ENCODE results near the gene SCAF1.
A peak's percentile ranks its signal among the peaks of the same experiment; 100 is the strongest.

The SCAF1 gene

DNA sequence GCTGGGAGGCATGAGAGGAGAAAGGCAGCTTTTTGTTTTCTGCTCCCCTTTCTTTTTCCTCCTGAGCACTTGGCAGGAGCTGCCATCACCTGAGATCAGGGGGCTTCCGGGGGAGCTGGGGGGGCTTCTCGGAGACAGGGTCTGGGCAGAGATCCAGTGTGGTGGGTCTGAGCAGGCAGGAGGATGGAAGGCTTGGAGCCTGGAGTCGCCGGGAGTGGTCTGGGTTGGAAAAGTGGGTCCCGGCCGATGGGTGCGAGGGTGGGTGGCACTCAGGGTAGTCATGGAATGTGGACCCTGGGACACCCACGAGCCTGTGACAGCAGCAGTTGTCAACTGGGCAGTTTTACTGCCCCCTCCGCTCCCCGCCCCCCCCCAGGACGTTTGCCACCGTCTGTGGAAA is 45.1 kb downstream of the SCAF1 start:
- no peak for DNase-seq (ENCODE audit: low read depth in 2 of 2)

GRCh38 chr19:49687566-49688316 is 45.7 kb downstream of the SCAF1 start:
- no peak for DNase-seq (ENCODE audit: low read depth in 2 of 2)

DNA sequence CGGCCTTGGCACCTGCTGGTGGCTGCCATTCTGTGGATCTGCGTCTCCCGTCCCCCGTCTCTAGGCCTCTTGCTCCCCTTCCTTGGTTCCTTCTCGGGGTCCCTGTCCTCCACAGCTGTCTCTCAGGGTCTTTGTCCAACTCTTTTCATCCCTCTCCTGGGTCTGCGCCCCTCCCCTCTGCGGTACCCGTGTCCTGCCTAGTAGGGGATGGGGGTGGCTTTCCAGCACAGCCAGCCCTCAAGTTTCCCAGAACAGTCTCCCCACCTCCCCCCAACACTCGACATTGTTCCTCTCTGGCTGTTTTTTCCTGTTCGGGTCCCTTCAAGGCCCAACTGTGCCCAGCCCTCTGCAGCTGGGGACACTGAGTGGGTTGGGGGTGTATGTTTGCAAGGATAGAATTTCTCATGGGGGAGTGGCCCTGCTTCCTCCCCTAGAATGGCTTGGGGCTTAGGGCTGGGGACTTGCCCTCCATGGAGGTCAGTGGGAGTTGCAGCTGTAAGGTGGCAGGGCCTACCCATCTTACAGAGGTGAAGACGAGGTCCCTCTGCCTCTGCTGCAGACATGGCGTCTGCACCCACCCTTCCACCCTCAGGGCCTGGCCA is 46.6 kb downstream of the SCAF1 start:
- no peak for DNase-seq (ENCODE audit: low read depth in 2 of 2)

DNA sequence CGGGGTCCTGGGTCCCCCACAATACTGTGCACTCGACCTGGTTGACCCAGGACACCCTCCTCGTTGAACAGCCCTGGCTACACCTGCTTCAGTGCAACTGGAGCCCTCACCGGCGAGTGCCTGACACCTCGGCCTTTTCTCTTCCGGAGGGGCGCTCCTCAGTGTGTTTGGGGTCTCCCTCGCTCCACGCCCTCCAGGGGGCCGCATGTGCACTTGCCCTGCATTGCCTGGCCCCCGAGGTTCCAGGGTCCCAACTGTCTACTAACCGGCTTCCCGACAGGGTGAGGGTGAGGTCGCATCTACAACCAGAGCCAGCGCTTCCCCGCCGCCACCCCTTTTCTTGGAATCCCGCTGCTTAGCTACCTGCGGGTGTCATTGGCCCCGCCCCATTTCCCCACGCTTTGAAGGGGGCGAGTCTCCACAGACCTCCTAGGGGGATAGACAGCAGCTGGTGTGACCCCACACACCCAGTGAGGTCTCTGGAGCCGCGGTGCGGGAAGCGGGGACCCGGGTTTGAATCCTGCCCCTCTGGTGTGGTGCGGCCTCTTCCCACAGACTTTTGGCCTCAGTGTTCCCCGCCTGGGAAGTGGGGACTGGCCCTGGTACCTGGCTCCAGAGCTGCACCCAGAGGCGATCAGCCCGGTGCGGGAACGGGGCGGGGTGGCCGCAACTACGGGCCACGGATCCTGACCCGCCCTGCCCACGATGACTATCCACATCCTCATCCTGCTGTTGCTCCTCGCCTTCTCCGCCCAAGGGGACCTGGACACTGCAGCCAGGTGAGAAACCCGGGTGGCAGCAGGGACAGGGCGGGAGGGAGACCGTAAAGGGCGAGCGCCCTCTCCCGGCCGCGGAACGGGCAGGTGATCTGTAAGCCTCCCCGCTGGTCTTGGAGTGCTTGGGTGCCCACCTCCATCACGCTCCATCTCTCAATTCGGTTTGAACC is 47.4 kb downstream of the SCAF1 start, which contains the start of gene ADM5:
ADM5 (plus strand) TSS at position 462 of the 946 bp plus-strand sequence; CDS start at position 706, 244 bp downstream.
- no peak for DNase-seq (ENCODE audit: low read depth in 2 of 2)

- no peak for DNase-seq (ENCODE audit: low read depth in 2 of 2)
Measured at GRCh38 chr19:49690079-49690655, 48.2 kb downstream of the SCAF1 start.

GRCh38 chr19:49690656-49691242 is 48.7 kb downstream of the SCAF1 start, which contains the start of gene CPT1C:
Gene CPT1C (plus strand): TSS chr19:49691116. CDS start chr19:49692253, 1,137 bp downstream.
- DNase-seq (ENCODE audit: low read depth in 2 of 2) = peak in 1 of 2 donors; percentile 30

- DNase-seq (ENCODE audit: low read depth in 2 of 2) = no peak
Measured at GRCh38 chr19:49691243-49692146, 49.5 kb downstream of the SCAF1 start.

DNA sequence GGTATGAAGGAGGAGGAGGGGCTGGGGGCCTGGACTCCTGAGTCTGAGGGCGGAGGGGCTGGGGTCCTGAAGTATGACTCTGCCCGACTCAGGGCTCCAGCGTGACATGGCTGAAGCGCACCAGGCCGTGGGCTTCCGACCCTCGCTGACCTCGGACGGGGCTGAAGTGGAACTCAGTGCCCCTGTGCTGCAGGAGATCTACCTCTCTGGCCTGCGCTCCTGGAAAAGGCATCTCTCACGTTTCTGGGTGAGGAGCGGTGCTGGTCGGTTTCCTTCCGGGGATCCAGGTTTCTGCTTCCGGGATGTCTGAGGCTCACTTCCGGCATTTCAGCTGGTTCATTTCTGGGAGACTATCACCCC is 50.1 kb downstream of the SCAF1 start:
- DNase-seq (ENCODE audit: low read depth in 2 of 2) = no peak

DNA sequence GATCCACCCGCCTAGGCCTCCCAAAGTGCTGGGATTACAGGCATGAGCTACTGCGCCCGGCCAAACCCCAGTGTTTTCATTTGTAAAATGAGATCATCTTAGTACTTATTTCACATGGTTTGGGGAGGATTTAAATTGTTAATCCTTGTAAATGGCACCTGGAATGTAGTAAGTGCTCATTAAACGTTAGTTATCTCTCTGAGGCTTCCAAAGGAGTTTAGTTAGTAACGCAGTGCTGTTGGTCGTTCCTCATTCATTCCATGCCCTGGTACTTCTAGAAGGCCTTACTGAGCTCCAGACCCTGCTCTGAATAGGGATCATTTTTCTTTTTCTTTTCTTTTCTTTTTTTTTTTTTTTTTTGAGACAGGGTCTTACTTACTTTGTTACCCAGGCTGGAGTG is 54.1 kb downstream of the SCAF1 start:
- no peak for DNase-seq (ENCODE audit: low read depth in 2 of 2)

GRCh38 chr19:49696865-49697264 is 54.9 kb downstream of the SCAF1 start:
- DNase-seq (ENCODE audit: low read depth in 2 of 2) = no peak

- DNase-seq (ENCODE audit: low read depth in 2 of 2) = no peak
Measured at GRCh38 chr19:49699364-49699763, 57.4 kb downstream of the SCAF1 start.

DNA sequence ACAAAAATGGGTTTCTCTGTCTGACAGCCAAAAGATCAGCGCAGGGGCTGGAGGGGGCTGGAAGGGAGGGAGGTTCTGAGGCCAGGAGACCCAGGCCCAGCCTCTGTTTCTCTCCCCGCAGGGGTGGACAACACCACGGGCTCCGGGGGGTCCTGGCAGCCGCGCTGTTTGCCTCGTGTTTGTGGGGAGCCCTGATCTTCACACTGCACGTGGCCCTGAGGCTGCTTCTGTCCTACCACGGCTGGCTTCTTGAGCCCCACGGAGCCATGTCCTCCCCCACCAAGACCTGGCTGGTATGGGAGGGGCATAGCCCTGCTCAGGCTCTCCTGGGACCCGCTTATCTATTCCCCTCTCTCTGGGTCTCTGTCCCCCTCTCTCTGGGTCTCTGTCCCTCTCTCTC is 58.6 kb downstream of the SCAF1 start:
- no peak for DNase-seq (ENCODE audit: low read depth in 2 of 2)

GRCh38 chr19:49701271-49701786 is 59.3 kb downstream of the SCAF1 start:
- no peak for DNase-seq (ENCODE audit: low read depth in 2 of 2)

DNA sequence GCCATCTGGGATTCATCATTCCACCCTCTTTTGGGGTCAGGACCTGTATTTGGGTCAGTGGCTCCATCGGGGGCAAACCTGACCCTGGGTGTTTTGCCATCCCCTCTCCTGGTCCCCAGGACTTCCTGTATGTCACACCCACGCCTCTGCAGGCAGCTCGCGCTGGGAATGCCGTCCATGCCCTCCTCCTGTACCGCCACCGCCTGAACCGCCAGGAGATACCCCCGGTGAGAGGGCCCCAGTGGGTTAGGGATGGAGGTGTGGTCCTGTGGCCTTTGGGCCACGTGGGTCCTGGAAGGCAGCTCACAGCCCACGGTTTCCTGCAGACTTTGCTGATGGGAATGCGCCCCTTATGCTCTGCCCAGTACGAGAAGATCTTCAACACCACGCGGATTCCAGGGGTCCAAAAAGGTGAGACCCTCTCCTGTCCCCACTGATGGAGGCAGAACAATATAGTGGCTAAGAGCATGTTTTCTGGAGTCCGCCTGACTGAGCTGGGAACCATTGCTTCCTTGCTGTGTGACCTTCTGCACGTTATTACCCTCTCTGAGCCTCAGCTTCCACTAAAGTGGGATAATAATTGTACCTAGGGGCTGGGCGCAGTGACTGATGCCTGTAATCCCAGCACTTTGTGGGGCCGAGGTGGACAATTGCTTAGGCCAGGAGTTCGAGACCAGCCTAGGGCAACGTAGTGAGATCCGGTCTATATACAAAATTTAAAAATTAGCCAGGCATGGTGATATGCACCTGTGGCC is 63.1 kb downstream of the SCAF1 start:
- no peak for DNase-seq (ENCODE audit: low read depth in 2 of 2)

GRCh38 chr19:49705919-49706318 is 63.9 kb downstream of the SCAF1 start:
- no peak for DNase-seq (ENCODE audit: low read depth in 2 of 2)
